ENCODE data around the gene TNXB.
A peak's percentile ranks its signal among the peaks of the same experiment; 100 is the strongest.
"Not testable (repeated sequence)": the region's sequence is repeated elsewhere in the genome, so short reads cannot be mapped to it uniquely, and the experiment has no call there.

The TNXB gene

DNA sequence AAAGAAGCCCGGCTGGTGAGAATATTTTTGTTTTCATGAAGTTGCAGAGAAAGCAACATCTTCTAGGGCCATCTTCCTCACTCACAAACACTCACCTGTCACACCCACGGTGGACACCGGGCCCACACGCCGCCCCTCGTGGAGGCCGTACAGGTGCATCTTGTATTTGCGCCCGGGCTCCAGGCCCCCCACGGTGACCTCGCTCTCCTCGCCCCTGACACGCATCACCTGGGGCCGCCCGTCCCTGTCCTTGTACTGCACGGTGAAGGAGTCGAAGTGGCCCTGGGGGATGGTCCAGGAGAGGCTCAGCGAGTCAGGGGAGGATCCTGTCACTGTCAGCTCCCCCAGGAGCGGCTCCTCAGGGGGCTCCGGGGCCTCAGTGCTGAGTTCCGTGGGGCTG is 53.4 kb downstream of the TNXB start:
- not testable (repeated sequence) for DNase-seq

DNA sequence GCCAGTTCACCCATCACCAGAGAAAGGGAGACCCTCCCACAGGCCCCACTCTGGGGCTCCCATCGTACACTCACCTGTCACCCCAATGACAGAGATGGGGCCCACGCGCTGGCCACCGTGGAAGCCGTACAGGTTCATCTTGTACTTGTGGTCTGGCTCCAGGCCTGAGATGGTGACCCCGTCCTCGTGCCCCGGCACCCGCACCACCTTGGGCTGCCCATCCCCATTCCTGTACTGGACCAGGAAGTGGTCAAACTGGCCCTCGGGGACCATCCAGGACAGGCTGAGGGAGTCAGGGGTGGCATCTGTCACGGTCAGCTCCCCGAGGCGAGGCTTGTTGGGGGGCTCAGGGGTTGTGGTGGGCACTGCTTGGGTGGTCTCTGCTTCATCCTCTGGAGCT is 55.8 kb downstream of the TNXB start:
- not testable (repeated sequence) for DNase-seq

DNA sequence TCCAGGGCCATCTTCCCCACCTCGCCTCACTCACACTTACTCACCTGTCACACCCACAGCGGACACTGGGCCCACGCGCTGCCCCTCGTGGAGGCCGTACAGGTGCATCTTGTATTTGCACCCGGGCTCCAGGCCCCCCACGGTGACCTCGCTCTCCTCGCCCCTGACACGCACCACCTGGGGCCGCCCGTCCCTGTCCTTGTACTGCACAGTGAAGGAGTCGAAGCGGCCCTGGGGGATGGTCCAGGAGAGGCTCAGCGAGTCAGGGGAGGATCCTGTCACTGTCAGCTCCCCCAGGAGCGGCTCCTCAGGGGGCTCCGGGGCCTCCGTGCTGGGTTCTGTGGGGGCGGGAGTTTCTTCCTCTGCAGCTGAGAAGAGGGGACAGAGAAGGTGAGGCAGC is 56.5 kb downstream of the TNXB start:
- not testable (repeated sequence) for DNase-seq

DNA sequence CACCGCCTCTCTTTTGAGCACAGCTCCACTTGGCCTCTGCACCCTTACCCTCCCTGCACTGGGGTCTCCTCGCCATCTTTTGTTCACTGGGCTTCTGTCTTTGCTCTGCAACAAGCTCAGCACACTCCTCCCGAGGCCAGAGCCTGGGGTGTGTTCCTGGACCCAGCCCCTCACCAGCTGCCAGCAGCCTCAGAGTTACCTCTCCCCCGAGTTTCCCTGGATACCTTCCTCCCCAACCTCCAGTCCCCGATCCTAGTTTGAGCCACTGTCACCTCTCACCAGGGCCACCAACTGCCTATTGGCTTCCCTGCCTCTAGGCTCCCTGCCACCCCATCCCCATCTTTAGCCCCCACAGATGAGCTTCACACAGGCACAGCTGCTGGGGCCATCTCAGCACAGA is 58.6 kb downstream of the TNXB start:
- DNase-seq = no peak

DNA sequence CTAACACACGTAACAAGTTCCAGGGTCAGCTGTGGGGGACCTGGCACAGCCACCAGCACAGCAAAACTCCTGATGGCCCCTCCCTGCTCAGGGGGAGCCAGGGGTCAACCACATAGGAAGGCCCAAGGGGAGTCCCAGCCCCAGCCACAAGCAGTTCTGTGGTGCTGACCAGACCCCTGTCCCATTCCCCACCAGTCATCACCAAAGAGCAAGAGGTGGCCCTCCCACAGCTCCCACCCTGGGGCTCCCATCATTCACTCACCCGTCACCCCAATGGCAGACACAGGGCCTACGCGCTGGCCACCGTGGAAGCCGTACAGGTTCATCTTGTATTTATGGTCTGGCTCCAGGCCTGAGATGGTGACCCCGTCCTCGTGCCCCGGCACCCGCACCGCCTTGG is 59.4 kb downstream of the TNXB start:
- DNase-seq = not testable (repeated sequence)

DNA sequence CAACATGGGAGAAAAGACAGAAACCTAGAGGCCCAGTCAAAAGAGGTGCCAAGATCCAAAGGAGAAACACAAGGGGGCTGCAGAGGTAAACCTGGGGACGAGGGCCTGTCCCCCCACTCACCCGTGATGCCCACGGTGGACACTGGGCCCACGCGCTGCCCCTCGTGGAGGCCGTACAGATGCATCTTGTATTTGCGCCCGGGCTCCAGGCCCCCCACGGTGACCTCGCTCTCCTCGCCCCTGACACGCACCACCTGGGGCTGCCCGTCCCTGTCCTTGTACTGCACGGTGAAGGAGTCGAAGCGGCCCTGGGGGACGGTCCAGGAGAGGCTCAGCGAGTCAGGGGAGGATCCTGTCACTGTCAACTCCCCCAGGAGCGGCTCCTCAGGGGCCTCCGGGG is 60.0 kb downstream of the TNXB start:
- DNase-seq = not testable (repeated sequence)

DNA sequence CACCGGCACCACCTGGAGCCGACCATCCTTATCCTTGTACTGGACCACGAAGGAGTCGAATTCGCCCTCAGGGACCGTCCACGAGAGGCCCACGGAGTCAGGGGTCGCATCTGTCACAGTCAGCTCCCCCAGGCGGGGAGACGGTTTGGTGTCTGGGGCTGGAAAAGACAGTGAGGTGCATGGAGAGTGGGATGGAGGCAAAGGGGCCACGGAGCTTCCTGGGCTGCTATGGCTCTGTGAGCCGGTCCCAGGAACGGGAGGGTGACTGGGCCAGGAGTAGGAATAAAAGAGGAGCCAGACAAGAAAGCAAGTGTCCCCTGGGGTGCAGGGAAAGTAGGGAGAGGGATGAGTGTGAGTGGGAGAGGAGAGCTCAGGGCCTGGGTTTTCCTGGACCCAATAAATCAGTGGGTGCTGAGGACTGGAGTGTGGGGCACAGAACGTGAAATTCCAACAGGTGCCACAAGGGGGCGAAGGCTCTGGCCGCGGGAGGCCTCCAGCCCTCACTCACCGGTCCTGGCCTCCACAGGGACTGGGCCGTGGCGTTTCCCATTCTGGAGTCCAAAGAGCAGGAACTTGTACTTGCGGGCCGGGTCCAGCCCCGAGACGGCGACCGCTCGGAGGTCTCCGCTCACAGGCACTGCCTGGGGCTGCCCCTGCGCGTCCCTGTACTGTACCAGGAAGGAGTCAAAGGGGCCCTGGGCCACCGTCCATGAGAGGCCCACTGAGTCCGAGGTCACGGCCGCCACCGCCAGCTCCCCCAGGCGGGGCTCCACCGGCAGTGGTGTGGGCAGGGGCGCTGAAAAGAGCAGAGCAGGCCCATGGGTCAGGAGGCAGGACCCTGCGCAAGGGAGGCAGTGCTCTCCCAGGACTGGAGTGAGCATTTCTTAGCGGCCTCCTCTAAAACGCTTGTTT is 61.0 kb downstream of the TNXB start:
- peak; percentile 52 for DNase-seq

DNA sequence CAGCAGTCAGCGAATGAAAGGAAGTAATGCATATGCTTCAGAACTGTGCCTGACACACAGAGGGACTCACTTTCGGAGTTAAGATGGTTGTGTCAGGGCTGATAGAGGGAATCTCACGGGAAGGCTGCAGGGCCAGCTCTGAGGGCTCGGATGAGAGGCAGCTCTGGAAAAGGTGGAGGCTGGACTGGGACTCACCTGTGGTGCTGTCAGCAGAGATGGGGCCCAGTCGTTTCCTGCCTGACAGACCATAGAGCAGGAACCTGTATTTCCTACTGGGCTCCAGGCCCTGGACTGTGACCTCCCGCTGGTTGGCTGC is 61.6 kb downstream of the TNXB start:
- no peak for DNase-seq

DNA sequence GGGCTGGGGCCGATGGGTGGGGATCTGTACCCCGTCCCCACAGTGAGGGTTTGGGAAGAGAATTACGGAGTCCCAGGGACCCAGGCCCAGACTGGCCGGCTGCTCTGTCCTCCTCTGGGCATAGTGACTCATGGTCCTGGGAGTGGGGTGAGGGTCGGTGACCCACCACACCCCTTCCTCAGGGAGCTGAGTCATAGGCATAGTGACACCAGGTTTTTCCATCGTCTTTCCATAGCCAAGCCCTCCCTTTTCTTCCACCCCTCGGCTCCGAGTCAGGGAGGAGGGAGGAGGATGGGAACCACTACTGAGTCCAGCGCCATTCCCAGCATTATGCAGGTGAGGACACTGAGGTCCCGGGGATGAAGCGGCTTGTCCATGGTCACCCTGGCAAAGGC is 62.1 kb downstream of the TNXB start:
- no peak for DNase-seq

DNA sequence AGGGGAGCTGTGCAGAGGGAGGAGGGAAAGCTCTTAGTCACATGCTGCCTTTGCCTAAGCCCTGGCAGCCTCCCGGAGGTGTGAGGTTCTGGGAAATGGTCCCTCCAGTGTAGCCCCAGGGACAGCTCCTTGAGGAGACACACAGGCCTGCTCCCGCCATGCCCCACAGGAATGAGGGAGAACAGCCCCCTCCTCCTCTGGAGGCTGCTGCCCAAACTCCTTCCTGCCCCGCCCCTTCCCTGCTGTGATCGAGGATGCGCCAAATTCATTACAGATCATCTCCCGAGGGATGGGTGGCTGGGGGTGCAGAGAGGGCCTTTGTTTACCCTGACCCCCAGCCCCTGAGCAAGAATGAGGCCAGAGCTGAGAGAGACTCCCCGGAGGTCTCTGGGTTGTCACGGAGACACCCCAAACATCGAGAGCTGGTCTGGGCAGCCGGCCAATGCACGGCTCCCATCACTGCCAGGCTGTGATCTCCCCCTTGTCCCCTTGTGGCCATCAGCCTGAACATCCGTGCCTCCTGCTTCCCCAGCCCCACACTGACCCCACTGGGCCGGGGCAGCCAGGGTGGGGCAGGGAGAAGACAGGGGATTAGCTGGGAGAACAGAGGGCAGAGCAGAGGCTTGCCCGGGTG is 62.6 kb downstream of the TNXB start:
- peak; percentile 8 for DNase-seq

DNA sequence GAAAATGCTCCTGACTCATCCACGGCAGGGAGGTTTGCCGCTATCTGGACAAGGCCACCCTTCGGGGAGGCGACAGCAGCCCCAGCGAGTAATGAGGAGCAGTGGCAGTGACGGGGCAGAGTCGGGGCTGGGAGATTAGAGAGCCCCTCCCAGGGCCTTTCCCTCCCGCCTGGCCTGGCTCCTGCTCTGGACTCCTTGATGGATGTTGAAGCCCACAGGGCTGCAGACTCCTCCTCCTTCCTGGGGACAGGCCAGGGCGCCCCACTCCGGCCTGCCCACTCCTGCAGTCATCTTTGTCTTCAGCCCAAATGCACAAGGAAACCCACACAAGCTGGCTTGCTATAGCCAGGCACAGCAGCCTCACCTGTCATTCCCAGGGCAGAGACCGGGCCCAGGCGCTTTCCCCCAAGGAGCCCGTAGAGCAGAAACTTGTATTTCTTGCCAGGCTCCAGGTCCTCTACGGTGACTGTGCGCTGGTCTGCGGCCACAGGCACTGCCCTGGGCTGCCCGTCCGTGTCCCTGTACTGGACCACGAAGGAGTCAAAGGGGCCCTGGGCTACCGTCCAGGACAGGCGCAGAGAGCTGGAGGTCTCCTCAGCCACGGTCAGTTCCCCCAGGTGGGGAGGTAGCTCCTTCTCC is 63.2 kb downstream of the TNXB start:
- DNase-seq = no peak

DNA sequence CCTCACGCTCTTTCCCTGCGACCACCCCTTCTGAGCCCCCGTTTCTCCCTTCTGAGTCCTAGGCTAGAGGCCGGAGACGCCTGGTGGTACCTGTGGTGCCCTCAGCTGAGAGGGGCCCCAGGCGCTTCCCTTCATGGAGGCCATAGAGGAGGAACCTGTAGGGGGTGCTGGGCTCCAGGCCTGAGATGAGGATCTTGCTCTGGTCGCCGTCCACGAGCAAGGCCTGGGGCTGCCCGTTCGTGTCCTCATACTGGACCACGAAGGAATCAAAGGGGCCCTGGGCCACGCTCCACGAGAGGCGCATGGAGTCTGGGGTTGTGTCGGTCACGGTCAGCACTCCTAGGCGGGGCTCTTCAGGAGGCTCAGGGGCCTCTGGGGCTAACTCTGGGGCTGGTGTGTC is 64.2 kb downstream of the TNXB start:
- not testable (repeated sequence) for DNase-seq

DNA sequence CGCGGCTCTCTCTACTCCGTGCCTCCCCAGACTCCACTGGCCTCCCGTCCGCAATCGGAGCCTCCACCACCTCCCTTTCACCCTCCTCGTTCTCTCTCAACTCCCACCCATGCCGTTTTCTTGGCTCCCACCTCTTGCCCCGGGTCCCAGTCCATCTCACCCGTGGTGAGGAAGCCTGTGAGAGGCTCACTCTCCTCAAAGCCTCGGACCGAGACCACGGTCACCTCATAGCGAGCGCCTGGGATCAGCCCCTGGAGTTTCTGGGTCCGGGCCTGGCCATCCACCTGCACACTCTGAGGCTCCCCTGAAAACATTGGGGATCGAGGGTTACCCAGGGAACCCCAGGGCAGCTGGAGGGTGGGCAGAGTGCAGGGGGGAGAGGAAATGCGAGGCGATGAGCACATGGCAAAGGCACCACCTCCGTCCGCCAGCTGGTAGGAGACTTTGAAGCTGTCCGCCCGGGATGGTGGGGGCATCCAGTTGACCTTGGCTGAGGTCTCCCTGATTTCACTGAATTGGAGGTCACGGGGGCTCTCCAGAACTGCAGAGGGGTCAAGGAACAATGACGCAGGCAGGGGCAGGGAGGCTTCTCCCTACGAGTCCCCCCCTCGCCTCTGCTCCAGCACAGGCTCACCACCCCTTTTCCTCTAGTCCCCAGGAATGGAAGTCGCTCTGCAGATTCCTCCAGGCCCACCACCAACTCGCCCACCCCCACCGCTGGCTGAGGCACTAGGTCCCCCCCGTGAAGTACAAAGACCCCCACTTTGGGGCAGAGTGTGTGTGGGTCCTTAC is 65.4 kb downstream of the TNXB start:
- DNase-seq = not testable (repeated sequence)

DNA sequence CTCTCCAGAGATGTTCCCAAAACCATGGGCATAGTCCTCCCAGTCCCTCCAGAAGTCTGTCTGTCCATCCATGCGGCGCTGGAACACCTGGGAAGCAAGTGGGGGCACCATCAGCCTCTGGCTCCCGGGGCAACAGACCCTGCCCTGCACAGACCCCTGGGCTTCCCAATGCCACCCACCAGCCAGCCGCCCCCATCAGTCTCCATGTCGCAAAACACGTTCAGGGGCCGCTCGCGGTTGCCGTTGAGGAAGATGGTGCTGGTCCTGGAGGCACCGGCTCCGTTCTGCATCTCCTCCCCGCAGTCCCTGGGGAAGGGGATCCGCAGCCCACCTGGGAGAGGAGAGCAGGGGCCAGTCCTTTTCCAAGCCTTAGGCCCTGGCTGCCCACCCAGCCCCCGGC is 66.9 kb downstream of the TNXB start:
- DNase-seq = not testable (repeated sequence)

DNA sequence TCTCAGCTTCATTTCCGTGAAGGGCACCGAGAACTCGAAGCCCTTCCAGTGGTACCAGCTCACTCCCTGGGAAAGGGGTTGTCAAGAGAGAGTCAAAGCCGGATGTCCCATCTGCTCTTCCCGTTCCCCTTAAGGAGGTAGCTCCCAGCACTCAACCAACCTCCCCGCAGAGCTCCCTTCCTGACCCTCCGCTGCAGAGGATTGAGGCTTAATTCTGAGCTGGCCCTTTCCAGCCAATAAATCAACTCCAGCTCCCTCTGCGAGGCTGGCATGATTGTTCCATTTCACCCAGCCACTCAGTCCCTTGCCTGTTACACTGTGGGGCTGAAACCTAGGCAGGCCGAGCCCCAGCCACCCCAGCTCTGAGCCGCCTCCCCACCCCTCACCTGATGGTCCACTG is 67.8 kb downstream of the TNXB start:
- DNase-seq = not testable (repeated sequence)

DNA sequence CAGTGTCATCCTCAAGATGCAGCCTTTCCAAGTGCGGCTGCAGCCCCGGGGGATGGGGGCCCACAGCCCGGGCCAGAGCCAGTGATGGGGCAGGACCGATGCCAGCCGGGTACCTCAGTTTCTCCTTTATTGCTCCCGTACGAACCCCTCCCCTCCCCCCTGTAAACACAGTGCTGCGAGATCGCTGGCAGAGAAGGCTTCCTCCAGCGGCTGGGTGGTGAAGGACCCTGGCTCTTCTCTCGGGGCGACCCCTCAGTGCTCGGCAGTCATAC is 68.2 kb downstream of the TNXB start:
- not testable (repeated sequence) for DNase-seq

DNA sequence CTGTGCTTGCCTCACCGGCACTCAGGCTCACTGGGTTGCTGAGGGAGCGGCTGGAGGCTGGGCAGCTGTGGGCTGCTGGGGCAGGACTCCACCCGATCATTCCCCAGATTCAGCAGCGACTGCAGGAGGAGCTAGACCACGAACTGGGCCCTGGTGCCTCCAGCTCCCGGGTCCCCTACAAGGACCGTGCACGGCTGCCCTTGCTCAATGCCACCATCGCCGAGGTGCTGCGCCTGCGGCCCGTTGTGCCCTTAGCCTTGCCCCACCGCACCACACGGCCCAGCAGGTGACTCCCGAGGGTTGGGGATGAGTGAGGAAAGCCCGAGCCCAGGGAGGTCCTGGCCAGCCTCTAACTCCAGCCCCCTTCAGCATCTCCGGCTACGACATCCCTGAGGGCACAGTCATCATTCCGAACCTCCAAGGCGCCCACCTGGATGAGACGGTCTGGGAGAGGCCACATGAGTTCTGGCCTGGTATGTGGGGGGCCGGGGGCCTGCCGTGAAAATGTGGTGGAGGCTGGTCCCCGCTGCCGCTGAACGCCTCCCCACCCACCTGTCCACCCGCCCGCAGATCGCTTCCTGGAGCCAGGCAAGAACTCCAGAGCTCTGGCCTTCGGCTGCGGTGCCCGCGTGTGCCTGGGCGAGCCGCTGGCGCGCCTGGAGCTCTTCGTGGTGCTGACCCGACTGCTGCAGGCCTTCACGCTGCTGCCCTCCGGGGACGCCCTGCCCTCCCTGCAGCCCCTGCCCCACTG is 68.7 kb downstream of the TNXB start:
- not testable (repeated sequence) for DNase-seq

DNA sequence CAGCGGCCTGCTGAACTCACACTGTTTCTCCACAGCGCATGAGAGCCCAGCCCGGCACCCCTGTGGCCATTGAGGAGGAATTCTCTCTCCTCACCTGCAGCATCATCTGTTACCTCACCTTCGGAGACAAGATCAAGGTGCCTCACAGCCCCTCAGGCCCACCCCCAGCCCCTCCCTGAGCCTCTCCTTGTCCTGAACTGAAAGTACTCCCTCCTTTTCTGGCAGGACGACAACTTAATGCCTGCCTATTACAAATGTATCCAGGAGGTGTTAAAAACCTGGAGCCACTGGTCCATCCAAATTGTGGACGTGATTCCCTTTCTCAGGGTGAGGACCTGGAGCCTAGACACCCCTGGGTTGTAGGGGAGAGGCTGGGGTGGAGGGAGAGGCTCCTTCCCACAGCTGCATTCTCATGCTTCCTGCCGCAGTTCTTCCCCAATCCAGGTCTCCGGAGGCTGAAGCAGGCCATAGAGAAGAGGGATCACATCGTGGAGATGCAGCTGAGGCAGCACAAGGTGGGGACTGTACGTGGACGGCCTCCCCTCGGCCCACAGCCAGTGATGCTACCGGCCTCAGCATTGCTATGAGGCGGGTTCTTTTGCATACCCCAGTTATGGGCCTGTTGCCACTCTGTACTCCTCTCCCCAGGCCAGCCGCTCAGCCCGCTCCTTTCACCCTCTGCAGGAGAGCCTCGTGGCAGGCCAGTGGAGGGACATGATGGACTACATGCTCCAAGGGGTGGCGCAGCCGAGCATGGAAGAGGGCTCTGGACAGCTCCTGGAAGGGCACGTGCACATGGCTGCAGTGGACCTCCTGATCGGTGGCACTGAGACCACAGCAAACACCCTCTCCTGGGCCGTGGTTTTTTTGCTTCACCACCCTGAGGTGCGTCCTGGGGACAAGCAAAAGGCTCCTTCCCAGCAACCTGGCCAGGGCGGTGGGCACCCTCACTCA is 69.5 kb downstream of the TNXB start:
- not testable (repeated sequence) for DNase-seq

DNA sequence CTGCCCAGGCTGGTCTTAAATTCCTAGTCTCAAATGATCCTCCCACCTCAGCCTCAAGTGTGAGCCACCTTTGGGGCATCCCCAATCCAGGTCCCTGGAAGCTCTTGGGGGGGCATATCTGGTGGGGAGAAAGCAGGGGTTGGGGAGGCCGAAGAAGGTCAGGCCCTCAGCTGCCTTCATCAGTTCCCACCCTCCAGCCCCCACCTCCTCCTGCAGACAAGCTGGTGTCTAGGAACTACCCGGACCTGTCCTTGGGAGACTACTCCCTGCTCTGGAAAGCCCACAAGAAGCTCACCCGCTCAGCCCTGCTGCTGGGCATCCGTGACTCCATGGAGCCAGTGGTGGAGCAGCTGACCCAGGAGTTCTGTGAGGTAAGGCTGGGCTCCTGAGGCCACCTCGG is 70.3 kb downstream of the TNXB start:
- not testable (repeated sequence) for DNase-seq

DNA sequence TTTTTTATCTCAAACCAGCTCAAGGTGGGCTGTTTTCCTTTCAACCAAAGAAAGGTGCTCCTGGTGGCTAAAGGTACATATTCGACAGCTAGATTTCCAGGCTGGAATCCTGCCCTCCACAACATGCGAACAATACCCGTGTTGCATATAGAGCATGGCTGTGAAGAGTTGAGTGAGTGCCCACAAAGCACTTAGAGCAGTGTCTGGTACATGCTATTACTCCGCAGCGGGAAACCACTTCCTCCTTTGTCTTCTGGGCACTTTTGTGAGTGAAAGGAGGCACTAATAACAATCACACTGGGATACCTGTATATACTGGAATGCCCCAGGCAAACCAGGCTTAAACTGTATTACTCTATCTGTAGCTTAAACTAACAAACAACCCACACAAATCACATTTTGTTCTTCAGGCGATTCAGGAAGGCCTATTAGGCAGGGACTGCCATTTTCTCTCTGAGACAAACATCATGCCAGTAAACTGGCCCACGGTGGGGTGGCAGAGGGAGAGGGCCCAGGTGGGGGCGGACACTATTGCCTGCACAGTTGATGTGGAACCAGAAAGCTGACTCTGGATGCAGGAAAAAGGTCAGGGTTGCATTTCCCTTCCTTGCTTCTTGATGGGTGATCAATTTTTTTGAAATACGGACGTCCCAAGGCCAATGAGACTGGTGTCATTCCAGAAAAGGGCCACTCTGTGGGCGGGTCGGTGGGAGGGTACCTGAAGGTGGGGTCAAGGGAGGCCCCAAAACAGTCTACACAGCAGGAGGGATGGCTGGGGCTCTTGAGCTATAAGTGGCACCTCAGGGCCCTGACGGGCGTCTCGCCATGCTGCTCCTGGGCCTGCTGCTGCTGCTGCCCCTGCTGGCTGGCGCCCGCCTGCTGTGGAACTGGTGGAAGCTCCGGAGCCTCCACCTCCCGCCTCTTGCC is 71.3 kb downstream of the TNXB start, which contains the start of gene CYP21A2:
Gene CYP21A2 (plus strand): TSS at position 818 of the 927 bp plus-strand sequence. CDS start 8 bp downstream, at position 826.
- not testable (repeated sequence) for DNase-seq
